Activated T-helper 9 cell treated with anti-CD3 and anti-CD28 coated beads, Interleukin-2, amount 50 U/mL, for 16 hours (primary cell): ENCODE data around the gene CDY2B.
"Not testable (repeated sequence)": the region's sequence is repeated elsewhere in the genome, so short reads cannot be mapped to it uniquely, and the experiment has no call there.

Experiments used
- DNase-seq: peaks from one replicate; pipeline ENCODE4 v3.0.0-alpha.2; 2020; ENCODE audit warnings: low read depth

Gene CDY2B, protein sequence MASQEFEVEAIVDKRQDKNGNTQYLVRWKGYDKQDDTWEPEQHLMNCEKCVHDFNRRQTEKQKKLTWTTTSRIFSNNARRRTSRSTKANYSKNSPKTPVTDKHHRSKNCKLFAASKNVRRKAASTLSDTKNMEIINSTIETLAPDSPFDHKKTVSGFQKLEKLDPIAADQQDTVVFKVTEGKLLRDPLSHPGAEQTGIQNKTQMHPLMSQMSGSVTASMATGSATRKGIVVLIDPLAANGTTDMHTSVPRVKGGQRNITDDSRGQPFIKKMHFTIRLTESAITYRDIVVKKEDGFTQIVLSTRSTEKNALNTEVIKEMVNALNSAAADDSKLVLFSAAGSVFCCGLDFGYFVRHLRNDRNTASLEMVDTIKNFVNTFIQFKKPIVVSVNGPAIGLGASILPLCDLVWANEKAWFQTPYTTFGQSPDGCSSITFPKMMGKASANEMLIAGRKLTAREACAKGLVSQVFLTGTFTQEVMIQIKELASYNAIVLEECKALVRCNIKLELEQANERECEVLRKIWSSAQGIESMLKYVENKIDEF

DNA sequence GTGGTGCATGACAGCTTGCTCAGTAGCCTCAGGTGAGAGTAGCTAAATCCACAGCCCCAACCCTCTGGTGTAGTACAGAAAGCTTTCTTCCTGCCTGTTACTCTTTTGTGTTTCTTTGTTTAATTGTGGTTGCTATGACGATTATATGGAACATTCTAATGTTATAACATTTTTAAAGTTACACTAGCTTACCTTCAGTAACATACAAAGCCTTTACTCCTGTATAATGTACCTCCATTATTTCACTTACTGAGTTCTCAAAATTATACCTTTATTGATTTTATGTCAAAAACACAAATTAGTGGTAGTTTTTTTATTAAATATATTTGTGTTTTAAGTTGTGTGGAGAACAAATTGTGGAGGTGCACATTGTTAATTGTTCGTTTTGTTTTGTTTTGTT is at the start of gene CDY2B:
Gene CDY2B, minus strand, starts transcription at position 101 of the 400 bp plus-strand sequence. CDS start 328 bp downstream, outside the sequence.
- DNase-seq = not testable (repeated sequence)

DNA sequence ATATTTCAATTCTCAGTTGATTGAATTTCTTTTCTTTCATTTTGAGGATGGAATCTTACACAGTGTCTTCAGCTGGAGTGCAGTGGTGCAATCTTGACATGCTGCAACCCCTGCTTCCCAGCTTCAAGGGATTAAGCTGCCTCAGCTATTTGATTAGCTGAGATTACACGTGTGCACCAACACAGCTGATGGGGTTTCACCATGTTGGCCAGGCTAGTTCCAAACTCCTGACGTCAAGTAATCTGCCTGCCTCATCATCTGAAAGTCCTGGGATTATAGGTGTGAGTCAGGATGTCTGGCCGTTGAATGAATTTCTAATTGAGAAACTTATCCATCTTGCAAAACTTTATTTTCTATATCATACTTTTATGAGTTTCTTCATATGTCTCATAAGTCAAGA is 28.0 kb upstream of the CDY2B start:
- DNase-seq = not testable (repeated sequence)

DNA sequence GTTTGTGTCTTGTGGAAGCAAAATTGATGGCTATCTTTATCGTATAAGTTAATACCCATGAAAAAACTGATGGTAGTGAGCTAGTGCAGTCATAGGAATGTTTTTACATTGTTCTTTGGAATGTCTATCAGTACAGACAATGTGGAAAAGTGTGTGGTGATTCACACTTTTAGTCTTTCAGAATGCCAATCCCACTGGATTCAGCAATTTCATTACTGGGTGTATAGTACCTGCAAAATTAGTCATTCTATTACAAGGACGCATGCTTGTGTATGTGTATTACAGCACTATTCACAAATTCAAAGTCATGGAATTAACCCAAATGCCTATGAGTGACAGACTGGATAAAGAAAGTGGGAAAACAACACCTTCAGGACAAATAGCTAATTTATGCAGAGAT is 27.3 kb upstream of the CDY2B start:
- DNase-seq = not testable (repeated sequence)

DNA sequence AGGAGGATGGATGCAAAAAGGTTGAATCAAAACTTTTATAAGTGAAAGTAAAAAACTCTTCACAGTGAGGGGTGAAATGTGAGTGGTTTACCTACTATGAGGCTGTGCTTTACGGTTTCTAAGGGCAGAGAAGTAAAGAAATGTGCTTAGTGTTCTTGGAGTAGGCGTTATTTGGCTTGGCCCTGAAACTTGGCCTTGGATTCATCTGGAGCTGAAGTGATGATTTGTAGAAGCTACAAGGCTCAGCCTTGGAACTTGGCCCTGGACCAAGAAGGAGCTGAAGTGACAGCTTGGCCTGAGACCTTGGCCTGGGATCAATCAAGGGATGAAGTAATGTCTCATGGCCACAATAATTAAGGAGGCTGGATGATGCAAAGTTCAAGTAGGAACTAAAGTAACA is 1.7 kb upstream of the CDY2B start:
- not testable (repeated sequence) for DNase-seq

DNA sequence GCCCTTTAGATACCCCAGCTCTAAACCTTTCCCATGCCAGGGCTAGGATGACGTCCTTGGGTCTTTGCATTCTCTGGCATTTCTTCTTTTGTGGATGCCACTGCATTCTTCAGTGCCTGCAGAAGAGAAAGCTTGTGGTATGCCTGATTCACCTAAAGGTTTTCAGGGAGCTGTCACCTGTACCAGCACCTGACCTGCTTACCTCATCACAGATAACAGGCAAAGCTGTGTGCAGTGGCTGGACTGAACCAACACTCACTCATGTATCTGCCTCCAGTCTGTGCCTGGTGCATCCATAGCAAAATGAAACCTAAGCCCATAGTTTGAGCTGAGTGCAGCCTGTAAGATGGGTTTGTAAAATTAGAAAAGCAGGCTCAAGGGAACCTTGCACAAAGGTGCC is 3.3 kb downstream of the CDY2B start:
- not testable (repeated sequence) for DNase-seq

DNA sequence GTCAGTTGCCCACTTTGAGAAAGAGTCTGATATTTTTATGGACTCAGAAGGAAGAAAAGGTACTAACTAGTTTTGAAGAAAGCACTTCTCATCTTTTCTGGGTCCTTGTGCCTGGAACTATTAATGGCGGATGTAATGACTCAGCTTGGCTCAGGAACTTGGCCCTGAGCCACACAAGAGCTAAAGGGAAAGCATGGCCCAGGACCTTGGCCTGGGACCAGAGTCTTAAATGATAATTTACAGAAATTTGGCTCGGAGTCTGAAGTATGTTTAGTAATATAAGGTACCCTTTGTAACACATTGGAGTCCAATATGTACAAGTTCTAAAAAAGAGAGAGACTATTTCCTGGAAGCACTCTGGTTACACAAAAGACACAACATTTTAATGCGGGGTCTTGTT is 4.6 kb downstream of the CDY2B start:
- not testable (repeated sequence) for DNase-seq

DNA sequence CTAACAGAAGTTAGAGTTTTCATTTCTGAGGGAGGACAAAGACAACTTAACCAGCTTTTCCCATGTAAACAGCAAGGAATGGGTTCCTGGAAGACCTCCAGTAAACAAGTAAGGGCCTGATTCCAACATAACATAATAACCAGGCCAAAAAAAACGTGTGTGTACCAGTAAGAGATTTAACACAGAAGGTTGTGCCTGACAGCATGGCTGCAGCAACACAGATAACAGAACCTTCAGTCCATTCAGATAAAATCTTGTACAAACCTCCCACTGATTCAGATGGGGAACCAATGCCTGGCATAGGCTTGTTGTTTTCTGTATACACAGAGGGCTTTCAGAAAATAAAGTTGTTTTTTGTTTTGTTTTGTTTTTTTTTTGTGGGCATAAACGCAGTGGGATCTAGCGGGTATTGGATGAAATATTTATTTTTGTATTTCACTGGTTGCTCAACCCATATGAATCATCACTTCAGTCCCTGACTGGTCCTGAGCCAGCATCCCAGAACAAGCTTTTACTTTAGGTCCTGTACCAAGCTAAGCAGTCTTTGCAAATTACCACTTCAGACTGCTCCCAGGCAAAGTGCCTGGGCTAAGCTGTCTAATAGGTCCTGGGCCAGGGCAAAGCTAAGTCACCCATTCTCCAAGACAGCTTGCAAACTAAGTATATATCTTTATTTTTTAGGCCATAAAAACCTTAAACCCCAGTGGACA is 8.7 kb downstream of the CDY2B start:
- not testable (repeated sequence) for DNase-seq

DNA sequence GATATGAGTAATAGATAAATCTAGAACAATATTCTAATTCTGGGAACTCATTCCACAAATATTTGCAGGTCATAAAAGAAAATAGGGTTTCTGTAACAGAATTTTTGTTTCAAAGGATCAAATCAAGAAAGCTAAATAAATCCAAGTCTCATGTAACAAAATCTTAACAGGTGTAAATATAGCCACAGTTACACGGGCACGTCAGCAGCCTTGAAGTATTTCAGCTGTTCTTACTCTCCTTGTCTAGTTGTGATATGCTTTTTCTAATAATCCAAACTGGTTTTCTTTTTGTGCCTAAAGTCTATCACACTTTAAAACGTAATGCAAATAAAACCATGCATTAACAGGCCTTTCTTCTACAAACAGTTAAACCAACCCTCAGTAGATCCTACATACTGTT is 9.3 kb downstream of the CDY2B start:
- DNase-seq = not testable (repeated sequence)

DNA sequence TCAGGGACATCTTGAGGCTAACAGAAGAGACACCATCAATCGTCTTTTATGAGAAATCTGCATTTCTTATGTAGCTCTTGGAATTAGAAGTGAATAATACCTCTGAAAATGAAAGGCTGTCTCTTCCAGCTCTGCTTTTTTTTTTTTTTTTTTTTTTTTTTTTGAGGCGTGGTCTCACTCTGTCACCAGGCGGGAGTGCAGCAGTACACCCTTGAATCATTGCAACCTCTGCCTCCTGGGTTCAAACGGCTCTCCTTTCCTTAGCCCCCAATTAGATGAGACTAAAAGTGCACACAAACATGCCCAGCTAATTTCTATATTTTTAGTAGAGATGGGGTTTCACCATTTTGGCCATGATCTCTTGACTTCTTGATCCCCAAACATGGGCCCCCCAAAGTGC is 12.2 kb downstream of the CDY2B start:
- not testable (repeated sequence) for DNase-seq

DNA sequence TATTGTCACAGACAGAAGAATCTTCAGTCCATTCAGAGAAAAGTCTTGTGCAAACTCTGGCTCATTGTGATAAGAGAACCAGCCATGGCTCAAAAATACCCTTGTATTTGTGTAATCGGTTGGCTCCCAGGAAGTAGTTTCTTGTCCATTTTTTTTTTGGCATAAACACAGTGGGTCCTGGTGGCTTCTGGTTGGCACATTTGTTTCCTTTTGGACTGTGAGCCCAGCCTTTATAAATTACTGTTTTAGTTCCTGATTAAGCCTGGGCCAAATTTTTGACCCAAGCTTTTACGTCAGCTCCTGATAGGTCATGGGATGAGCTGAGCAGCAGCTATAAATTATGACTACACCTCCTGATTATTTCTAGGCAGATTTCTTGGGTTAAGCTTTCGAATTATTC is 19.4 kb downstream of the CDY2B start:
- DNase-seq = not testable (repeated sequence)

DNA sequence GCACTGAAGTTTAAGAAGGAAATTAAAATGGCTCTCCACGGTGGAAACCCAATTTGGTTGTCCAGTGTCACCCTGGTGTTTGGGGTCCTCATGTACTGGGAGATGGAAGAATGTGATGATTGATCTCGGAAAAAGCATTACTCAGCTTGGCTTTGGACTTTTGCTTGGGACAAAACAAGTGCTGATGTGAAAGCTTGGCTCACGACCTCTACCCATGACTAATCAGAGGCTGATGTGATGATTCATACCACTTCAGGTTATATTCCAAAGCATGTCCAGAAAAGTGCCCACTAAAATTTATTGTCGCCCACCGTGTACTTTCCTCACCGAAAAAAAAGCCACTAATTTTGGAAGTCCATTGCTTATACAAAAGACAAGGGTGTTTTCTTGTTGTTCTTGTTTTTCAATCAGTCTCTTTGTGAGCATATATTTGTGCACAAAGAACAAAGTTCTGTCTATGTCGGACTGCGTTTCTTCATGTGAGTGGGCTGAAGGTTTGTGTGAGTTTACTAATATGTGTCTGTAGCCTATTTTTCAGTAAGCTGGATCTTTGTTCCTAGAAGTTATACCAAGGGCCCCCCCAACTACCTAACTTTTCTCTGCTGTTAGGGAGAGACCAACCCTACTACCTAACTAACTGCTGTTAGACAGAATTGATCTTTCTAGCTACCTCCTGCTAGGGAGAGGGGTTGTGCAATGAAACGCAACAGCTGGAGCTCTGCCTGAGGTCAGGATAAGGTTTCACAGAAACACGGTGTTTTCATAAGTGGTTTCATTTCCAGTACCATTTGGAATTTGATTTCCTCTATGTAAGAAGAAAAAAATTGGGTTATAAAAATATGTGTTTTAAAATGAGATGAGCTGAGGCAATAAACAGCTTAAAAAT is 22.8 kb downstream of the CDY2B start:
- DNase-seq = not testable (repeated sequence)

DNA sequence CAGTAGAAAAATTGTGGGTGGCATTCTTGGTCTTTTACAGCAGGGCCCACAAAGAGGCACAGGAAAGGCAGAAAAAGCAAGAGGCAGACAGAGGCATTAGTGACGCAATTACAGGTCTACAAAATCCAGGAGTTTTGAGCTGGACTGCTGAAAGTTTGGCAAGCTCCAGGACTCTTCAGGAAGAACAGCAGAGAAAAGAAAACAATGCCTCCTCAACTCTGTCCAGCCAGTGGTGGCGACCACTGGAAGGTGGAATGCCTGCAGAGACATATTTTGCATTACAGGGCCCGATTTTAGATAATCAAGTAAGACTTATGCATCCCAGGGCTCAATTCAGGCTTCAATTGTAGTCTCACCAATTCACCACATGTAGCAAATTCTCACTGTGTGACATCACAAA is 23.5 kb downstream of the CDY2B start:
- DNase-seq = not testable (repeated sequence)

DNA sequence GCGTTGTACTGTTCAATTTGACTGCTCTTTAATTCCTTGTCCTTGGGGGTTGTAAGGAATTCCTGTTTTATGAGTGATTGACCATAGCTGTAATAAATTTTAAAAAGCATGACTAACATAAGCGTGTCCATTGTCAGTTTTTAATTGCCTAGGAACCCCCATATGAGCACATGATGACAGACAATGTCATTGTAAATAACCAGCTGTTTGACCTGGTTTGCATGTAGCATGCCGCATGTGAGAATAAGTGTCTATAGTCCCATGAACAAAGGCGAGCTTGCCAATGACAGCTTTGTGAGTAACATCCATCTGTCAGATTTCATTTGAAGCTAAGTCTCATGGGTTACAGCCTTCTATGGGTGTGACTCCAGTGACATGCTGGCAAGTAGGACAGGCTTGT is 30.9 kb downstream of the CDY2B start:
- not testable (repeated sequence) for DNase-seq

DNA sequence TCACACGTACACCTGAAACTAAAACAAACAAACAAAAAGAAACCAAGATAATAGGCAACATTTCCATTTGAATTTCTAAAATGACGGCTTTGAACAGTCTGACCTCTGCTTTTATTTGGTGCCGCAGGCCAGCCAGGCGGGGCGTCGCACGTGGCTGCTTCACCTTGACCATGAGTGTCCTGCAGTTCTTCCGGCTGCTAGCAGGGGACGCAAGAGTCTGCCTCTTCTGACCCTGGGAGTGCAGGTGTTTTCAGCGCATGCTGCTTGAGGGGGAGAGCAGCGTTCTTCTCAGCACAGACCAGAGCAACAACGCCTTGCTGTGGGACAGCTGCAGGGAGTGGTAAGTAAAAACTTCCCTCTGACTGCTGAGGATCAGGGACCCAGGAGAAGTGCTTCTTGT is 47.9 kb downstream of the CDY2B start:
- DNase-seq = not testable (repeated sequence)
